ENCODE results near the gene TCAP. TPM values are rescaled to one million over a fixed set of nuclear protein-coding genes. Genes with fewer than 3 reads are reported as not detected.

TCAP gene
- total and polyA plus RNA-seq, 2 experiments from 2014 or later: 0.61 to 2.1 TPM

DNA sequence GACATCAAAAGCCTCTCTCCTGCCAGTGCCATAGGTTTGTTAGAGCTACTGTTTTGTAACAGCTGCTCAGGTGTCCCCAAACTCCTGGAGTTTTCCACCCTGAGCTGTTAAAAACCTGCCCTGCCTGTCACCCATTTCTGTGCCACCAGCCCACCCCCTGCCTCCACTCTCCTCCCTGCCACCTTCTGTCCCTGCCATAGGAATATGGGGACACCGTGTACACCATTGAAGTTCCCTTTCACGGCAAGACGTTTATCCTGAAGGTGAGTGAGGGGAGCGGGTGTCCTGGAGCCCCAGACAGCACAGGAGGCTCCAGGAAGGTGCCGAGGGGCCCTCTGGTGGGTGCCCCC, 5.2 kb upstream of the TCAP start:
- H3K9me2 ChIP-seq (ENCODE audit: insufficient read depth): no peaks in the 10 kb centered on the region
- no peaks in the 10 kb centered on the region for H3K36me3 ChIP-seq (ENCODE audit: insufficient read depth)
- TF ChIP-seq STAT1 (IDR thresholded peaks at IDR 0.05; ENCODE audit: unreplicated experiment) (no peak), EZH2phosphoT487 (IDR thresholded peaks at IDR 0.05; ENCODE audit: unreplicated experiment) (no peak), ZNF331 (CRISPR knock-in tag; IDR thresholded peaks at IDR 0.05; ENCODE audit: low read depth) (no peak), ZNF114 (CRISPR knock-in tag; IDR thresholded peaks at IDR 0.05) (no peak), NANOG (IDR thresholded peaks at IDR 0.05; ENCODE audit: borderline replicate concordance) (no peak), JUNB (IDR thresholded peaks at IDR 0.05; ENCODE audit: unreplicated experiment) (no peak)
- TF ChIP-seq, protein P1, sequence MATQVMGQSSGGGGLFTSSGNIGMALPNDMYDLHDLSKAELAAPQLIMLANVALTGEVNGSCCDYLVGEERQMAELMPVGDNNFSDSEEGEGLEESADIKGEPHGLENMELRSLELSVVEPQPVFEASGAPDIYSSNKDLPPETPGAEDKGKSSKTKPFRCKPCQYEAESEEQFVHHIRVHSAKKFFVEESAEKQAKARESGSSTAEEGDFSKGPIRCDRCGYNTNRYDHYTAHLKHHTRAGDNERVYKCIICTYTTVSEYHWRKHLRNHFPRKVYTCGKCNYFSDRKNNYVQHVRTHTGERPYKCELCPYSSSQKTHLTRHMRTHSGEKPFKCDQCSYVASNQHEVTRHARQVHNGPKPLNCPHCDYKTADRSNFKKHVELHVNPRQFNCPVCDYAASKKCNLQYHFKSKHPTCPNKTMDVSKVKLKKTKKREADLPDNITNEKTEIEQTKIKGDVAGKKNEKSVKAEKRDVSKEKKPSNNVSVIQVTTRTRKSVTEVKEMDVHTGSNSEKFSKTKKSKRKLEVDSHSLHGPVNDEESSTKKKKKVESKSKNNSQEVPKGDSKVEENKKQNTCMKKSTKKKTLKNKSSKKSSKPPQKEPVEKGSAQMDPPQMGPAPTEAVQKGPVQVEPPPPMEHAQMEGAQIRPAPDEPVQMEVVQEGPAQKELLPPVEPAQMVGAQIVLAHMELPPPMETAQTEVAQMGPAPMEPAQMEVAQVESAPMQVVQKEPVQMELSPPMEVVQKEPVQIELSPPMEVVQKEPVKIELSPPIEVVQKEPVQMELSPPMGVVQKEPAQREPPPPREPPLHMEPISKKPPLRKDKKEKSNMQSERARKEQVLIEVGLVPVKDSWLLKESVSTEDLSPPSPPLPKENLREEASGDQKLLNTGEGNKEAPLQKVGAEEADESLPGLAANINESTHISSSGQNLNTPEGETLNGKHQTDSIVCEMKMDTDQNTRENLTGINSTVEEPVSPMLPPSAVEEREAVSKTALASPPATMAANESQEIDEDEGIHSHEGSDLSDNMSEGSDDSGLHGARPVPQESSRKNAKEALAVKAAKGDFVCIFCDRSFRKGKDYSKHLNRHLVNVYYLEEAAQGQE (IDR thresholded peaks at IDR 0.05; ENCODE audit: unreplicated experiment): no peak
- TF ChIP-seq, protein P2, sequence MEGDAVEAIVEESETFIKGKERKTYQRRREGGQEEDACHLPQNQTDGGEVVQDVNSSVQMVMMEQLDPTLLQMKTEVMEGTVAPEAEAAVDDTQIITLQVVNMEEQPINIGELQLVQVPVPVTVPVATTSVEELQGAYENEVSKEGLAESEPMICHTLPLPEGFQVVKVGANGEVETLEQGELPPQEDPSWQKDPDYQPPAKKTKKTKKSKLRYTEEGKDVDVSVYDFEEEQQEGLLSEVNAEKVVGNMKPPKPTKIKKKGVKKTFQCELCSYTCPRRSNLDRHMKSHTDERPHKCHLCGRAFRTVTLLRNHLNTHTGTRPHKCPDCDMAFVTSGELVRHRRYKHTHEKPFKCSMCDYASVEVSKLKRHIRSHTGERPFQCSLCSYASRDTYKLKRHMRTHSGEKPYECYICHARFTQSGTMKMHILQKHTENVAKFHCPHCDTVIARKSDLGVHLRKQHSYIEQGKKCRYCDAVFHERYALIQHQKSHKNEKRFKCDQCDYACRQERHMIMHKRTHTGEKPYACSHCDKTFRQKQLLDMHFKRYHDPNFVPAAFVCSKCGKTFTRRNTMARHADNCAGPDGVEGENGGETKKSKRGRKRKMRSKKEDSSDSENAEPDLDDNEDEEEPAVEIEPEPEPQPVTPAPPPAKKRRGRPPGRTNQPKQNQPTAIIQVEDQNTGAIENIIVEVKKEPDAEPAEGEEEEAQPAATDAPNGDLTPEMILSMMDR (conservative IDR thresholded peaks at IDR 0.05; ENCODE audit: low read depth in 2 of 2): no peak
- TF ChIP-seq, protein P3, sequence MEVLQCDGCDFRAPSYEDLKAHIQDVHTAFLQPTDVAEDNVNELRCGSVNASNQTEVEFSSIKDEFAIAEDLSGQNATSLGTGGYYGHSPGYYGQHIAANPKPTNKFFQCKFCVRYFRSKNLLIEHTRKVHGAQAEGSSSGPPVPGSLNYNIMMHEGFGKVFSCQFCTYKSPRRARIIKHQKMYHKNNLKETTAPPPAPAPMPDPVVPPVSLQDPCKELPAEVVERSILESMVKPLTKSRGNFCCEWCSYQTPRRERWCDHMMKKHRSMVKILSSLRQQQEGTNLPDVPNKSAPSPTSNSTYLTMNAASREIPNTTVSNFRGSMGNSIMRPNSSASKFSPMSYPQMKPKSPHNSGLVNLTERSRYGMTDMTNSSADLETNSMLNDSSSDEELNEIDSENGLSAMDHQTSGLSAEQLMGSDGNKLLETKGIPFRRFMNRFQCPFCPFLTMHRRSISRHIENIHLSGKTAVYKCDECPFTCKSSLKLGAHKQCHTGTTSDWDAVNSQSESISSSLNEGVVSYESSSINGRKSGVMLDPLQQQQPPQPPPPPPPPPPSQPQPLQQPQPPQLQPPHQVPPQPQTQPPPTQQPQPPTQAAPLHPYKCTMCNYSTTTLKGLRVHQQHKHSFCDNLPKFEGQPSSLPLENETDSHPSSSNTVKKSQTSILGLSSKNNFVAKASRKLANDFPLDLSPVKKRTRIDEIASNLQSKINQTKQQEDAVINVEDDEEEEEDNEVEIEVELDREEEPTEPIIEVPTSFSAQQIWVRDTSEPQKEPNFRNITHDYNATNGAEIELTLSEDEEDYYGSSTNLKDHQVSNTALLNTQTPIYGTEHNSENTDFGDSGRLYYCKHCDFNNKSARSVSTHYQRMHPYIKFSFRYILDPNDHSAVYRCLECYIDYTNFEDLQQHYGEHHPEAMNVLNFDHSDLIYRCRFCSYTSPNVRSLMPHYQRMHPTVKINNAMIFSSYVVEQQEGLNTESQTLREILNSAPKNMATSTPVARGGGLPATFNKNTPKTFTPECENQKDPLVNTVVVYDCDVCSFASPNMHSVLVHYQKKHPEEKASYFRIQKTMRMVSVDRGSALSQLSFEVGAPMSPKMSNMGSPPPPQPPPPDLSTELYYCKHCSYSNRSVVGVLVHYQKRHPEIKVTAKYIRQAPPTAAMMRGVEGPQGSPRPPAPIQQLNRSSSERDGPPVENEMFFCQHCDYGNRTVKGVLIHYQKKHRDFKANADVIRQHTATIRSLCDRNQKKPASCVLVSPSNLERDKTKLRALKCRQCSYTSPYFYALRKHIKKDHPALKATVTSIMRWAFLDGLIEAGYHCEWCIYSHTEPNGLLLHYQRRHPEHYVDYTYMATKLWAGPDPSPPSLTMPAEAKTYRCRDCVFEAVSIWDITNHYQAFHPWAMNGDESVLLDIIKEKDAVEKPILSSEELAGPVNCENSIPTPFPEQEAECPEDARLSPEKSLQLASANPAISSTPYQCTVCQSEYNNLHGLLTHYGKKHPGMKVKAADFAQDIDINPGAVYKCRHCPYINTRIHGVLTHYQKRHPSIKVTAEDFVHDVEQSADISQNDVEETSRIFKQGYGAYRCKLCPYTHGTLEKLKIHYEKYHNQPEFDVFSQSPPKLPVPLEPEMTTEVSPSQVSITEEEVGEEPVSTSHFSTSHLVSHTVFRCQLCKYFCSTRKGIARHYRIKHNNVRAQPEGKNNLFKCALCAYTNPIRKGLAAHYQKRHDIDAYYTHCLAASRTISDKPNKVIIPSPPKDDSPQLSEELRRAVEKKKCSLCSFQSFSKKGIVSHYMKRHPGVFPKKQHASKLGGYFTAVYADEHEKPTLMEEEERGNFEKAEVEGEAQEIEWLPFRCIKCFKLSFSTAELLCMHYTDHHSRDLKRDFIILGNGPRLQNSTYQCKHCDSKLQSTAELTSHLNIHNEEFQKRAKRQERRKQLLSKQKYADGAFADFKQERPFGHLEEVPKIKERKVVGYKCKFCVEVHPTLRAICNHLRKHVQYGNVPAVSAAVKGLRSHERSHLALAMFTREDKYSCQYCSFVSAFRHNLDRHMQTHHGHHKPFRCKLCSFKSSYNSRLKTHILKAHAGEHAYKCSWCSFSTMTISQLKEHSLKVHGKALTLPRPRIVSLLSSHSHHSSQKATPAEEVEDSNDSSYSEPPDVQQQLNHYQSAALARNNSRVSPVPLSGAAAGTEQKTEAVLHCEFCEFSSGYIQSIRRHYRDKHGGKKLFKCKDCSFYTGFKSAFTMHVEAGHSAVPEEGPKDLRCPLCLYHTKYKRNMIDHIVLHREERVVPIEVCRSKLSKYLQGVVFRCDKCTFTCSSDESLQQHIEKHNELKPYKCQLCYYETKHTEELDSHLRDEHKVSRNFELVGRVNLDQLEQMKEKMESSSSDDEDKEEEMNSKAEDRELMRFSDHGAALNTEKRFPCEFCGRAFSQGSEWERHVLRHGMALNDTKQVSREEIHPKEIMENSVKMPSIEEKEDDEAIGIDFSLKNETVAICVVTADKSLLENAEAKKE (CRISPR knock-in tag; IDR thresholded peaks at IDR 0.05): no peak
- DNase-seq (ENCODE audit: low spot score): no peak
- H3K4me3 Mint-ChIP-seq: no peak overlapping the region
- H3K4me3 ChIP-seq: no peak overlapping the region
- no peaks in the 10 kb centered on the region for H3K27me3 ChIP-seq (ENCODE audit: insufficient read depth)
- peaks cover 7% of the 10 kb centered on the region for H3F3A ChIP-seq (replicated peaks; ENCODE audit: low read depth)
- no peak overlapping the region for H3K4me2 ChIP-seq
- no peak overlapping the region for H3K27ac ChIP-seq (ENCODE audit: low read depth)
- H2AFZ ChIP-seq: no peak overlapping the region
- ATAC-seq: no peak
- H3K79me2 ChIP-seq (replicated peaks; ENCODE audit: insufficient read depth): no peaks in the 10 kb centered on the region
- H3K27ac Mint-ChIP-seq: no peak overlapping the region
- H3K27me3 Mint-ChIP-seq (ENCODE audit: insufficient read depth, low read depth, poor library complexity): peaks cover 8% of the 10 kb centered on the region
- peaks cover 20% of the 10 kb centered on the region for H3K4me1 ChIP-seq (ENCODE audit: insufficient read depth)
- no peaks in the 10 kb centered on the region; the same call in 2 of the 3 replicates for H3K9me3 Mint-ChIP-seq
- H3K4me1 Mint-ChIP-seq: peaks cover 43% of the 10 kb centered on the region
- no peaks in the 10 kb centered on the region for H4K20me1 ChIP-seq (replicated peaks; ENCODE audit: insufficient read depth)
- peaks cover 21% of the 10 kb centered on the region for H3K36me3 Mint-ChIP-seq (ENCODE audit: low read depth)
